Body of pancreas (tissue), 4 donors: Measurements from ENCODE around the gene KLHDC10. TPM values are rescaled to one million over a fixed set of nuclear protein-coding genes. Genes with fewer than 3 reads are reported as not detected.

Experiments
- ATAC-seq: fragments of 150-250 bp; one replicate; pipeline ENCODE4 v1.9.1; 2016
- DNase-seq, 4 donors: peaks; one replicate each; pipeline ENCODE4 v3.0.0-alpha.2; 2019
- H3K27ac ChIP-seq, 4 donors: fragments of 200-600 bp; sonication (generic); 1 replicate in 3 of 4; 2 replicates in 1 of 4; pipeline versions ENCODE4 v1.5.1 to v1.6.1; 2016 to 2019; ENCODE audit warnings: mild to moderate bottlenecking in 1 of 4, mixed read lengths in 1 of 4, moderate library complexity in 1 of 4
- H3K27me3 ChIP-seq, 2 donors: fragments of 200-600 bp; sonication (generic); one replicate each; pipeline ENCODE4 v1.6.0; 2016; ENCODE audit warnings: mild to moderate bottlenecking in 1 of 2
- H3K36me3 ChIP-seq, 2 donors: fragments of 200-600 bp; sonication (generic); replicated peaks in 1 of 2; 2 replicates each; pipeline ENCODE4 v1.5.1; 2016; ENCODE audit warnings: low read depth in 2 of 2; ENCODE audit not compliant: insufficient read depth in 1 of 2
- H3K4me1 ChIP-seq: fragments of 200-600 bp; sonication (generic); one replicate; pipeline ENCODE4 v1.6.0; 2016
- H3K4me3 ChIP-seq, 2 donors: fragments of 200-600 bp; sonication (generic); 1 replicate in 1 of 2; 2 replicates in 1 of 2; pipeline ENCODE4 v1.5.1; 2016 to 2019
- H3K9me3 ChIP-seq, 3 donors: fragments of 200-600 bp; sonication (generic); 1 replicate in 2 of 3; 2 replicates in 1 of 3; pipeline ENCODE4 v1.5.1; 2016
- CTCF ChIP-seq, 7 experiments: fragments of 450-650 bp in 4 of 7; fragments of 200-600 bp in 3 of 7; sonication (generic) in 3 of 7; IDR thresholded peaks; one replicate each; pipeline ENCODE4 v1.5.1; 2016 to 2019; ENCODE audit warnings: antibody characterized with exemption in 7 of 7
- POLR2A ChIP-seq, 3 donors: fragments of 450-650 bp; IDR thresholded peaks; one replicate each; pipeline ENCODE4 v1.6.1; 2016; ENCODE audit warnings: antibody characterized with exemption in 3 of 3, mild to moderate bottlenecking in 2 of 3
- WGBS, 2 donors: methylation state at CpG; one replicate each; pipeline ENCODE4 v1.1.5; 2017; 5-methylcytosine and 5-hydroxymethylcytosine counted together
- intact Hi-C: fragments of 100-400 bp; cut with DNase I; formaldehyde crosslinking; loops from one replicate; pipeline ENCODE4 v1.15.1; 2023
- total RNA-seq, 2 donors: library from RNA; depleted of rRNA; stranded (reverse); fragments of >200 nt; gene quantifications; one replicate each; pipeline ENCODE4 v1.1.0, GENCODE V29; 2016

KLHDC10 gene
- total RNA-seq, 2 donors from 2014 or later, result 10.5 to 15.6 TPM

- no peak for ATAC-seq
- Histone ChIP-seq H3K4me3 (no peak overlapping the region), H3K27ac (no peak overlapping the region), H3K9me3 (no peaks in the 10 kb centered on the region), H3K4me1 (no peaks in the 10 kb centered on the region), H3K36me3 (peaks cover 0 to 11% of the 10 kb centered on the region in 2 donors), H3K27me3 (no peaks in the 10 kb centered on the region)
- DNase-seq, result no peak
- intact Hi-C loops, result no loop called here
- no peak for TF ChIP-seq POLR2A (IDR thresholded peaks at IDR 0.05)
- no peak for TF ChIP-seq CTCF (IDR thresholded peaks at IDR 0.05)
- WGBS, 2 donors, result 95 to 98% methylated on average over 7 of the region's 7 CpGs
Observed at GRCh38 chr7:130134726-130135125, 64.4 kb downstream of the KLHDC10 start.

GRCh38 chr7:130135208-130136205, 65.2 kb downstream of the KLHDC10 start:
- Histone ChIP-seq H3K4me1 (no peaks in the 10 kb centered on the region), H3K36me3 (peaks cover 0 to 9% of the 10 kb centered on the region in 2 donors), H3K4me3 (no peak overlapping the region), H3K27me3 (no peaks in the 10 kb centered on the region), H3K27ac (no peak overlapping the region), H3K9me3 (no peaks in the 10 kb centered on the region)
- ATAC-seq, result no peak
- intact Hi-C loops, result no loop called here
- no peak for TF ChIP-seq POLR2A (IDR thresholded peaks at IDR 0.05)
- 92 to 94% methylated on average over 10 of the region's 10 CpGs for WGBS, 2 donors
- no peak for DNase-seq

DNA sequence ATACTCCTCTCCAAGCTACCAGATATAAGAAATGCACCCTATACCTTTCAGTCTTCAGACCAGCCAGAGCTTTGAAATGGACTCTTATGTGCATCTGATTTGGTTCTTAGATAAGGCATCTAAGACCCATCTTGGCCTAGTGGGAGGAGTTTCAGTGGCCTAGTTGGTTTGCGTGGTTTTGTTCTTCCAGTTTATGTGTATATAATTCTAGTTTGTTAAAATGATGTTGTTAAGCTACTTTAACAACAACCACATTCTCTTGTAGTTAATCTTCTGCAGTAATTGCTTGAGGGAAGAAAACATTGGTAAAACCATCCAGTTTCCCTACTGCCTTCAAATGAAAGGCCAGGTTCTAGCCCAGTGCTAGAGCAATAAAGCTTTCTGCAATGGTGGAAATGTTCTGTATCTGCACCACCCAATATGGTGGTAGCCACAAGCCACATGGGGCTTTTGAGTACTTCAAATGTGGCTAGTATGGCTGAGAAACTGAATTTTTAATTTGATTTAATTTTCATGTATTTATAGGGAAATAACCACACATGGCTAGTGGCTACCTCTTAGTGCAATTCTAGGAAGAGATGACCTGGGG, 66.3 kb downstream of the KLHDC10 start:
- Histone ChIP-seq H3K4me3 (no peak overlapping the region), H3K36me3 (peaks cover 0 to 6% of the 10 kb centered on the region in 2 donors), H3K27ac (no peak overlapping the region), H3K27me3 (no peaks in the 10 kb centered on the region), H3K9me3 (no peaks in the 10 kb centered on the region), H3K4me1 (peaks cover 11% of the 10 kb centered on the region)
- intact Hi-C loops, result no loop called here
- TF ChIP-seq CTCF (IDR thresholded peaks at IDR 0.05) (no peak), POLR2A (IDR thresholded peaks at IDR 0.05) (no peak)
- DNase-seq, result no peak
- WGBS, 2 donors, result 91 to 96% methylated on average over 1 of the region's 1 CpG
- no peak for ATAC-seq

DNA sequence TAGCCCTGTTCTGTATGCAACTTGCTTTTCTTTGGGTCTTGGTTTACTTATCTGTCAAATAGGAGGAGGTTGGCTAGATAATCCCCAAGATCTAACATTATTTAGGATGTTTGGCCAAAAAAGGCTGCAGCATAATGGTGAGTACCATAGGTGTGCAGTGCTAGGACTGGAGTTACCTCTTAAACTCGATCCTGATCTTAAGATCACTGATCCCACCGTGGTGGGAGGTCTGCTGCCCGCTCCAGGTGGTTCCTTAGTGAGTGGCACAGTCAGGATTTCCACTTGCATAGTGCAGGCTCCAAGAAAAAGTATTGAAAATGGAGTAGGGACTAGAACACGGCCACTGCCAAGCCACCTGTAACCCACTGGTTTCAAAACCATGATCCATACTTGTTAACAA, 66.9 kb downstream of the KLHDC10 start:
- H3K27me3 ChIP-seq, result no peaks in the 10 kb centered on the region
- H3K4me1 ChIP-seq, result peaks cover 16% of the 10 kb centered on the region
- peaks cover 0 to 6% of the 10 kb centered on the region in 2 donors for H3K36me3 ChIP-seq
- H3K27ac ChIP-seq, result no peak overlapping the region
- DNase-seq (no peak), ATAC-seq (no peak)
- H3K4me3 ChIP-seq, result no peak overlapping the region
- 99 to 100% methylated on average over 4 of the region's 4 CpGs for WGBS, 2 donors
- intact Hi-C loops, result no loop called here
- no peaks in the 10 kb centered on the region for H3K9me3 ChIP-seq
- TF ChIP-seq CTCF (IDR thresholded peaks at IDR 0.05), result no peak
- TF ChIP-seq POLR2A (IDR thresholded peaks at IDR 0.05), result no peak

DNA sequence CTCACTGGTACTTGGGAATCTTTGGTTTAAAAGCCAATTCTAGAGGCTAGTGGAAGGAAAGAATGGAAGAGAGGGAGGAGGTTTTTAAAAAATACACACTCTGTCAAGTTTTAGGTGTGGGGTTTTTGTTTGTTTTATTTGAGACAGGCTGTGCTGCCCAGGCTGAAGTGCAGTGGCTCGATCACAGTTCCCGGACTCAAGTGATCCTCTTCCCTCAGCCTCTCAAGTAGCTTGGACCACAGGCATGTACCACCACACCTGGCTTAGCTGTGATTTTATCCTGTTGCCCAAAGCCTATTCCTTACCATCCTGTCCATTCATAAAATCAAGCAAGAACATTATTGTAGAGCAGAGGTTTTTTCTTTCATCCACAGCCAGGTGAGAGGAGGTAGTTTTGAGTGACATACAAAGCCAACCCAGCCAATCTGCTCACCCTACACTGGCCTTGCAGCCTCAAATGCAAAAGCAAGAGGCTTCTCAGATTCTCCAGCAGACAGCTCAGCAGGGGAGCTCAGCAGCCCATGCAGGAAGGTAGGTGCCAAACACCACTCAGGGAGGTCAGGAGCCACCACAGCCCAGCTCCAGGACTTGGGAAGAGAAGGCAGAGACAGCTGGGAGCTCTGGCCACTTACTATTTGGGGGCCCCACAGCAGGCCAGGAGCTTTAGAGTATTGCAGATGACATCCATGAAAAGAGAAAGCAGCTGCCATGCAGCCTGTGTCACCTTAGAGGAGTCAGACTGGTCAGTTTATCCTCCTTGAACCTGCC, 69.0 kb downstream of the KLHDC10 start:
- Histone ChIP-seq H3K4me3 (no peak overlapping the region), H3K27ac (peak overlapping the region in 1 of 4 donors; percentile 31), H3K36me3 (no peaks in the 10 kb centered on the region), H3K9me3 (no peaks in the 10 kb centered on the region), H3K4me1 (peaks cover 36% of the 10 kb centered on the region), H3K27me3 (no peaks in the 10 kb centered on the region)
- TF ChIP-seq POLR2A (IDR thresholded peaks at IDR 0.05) (no peak), CTCF (IDR thresholded peaks at IDR 0.05) (no peak)
- no peak for DNase-seq
- intact Hi-C loops, result no loop called here
- ATAC-seq, result no peak
- 88 to 96% methylated on average over 2 of the region's 2 CpGs for WGBS, 2 donors
